Pancreas (tissue), 10 donors: ENCODE results near the gene HHIPL1. TPM values are rescaled to one million over a fixed set of nuclear protein-coding genes. Genes with fewer than 3 reads are reported as not detected.

Source experiments
- ATAC-seq, 4 donors: fragments of 200-7000 bp; cut with Tn5 transposase; one replicate each; pipeline versions ENCODE4 v1.8.0 to v1.9.1; 2020; ENCODE audit warnings: mild to moderate bottlenecking in 4 of 4, moderate library complexity in 4 of 4
- DNase-seq, 6 donors: peaks; one replicate each; pipeline ENCODE4 v3.0.0-alpha.2; 2020
- FAIRE-seq: peaks from 2 replicates; lab custom pipeline; 2012; peaks lifted over from hg19 to GRCh38; lab: Jason Lieb, UNC
- H3K27ac ChIP-seq, 4 donors: fragments of 200-600 bp; sonication (generic); 1 replicate in 3 of 4; 2 replicates in 1 of 4; pipeline versions ENCODE4 v1.5.0 to v1.8.0; 2020
- H3K27me3 ChIP-seq, 4 donors: fragments of 200-600 bp; one replicate each; pipeline ENCODE4 v1.8.0; 2021
- H3K36me3 ChIP-seq, 3 donors: fragments of 200-600 bp; sonication (generic) in 1 of 3; one replicate each; pipeline versions ENCODE4 v1.5.0 to v1.8.0; 2020 to 2021
- H3K4me1 ChIP-seq, 3 donors: fragments of 200-600 bp; one replicate each; pipeline ENCODE4 v1.8.0; 2021
- H3K4me3 ChIP-seq, 4 donors: fragments of 200-600 bp; sonication (generic) in 2 of 4; one replicate each; pipeline versions ENCODE4 v1.5.0 to v1.8.0; 2020 to 2021
- H3K9me3 ChIP-seq, 4 donors: fragments of 200-600 bp; one replicate each; pipeline ENCODE4 v1.8.0; 2021
- CTCF ChIP-seq, 4 donors: fragments of 200-600 bp; sonication (generic) in 3 of 4; IDR thresholded peaks; one replicate each; pipeline versions ENCODE4 v1.5.0 to v1.8.0; 2021; ENCODE audit warnings: antibody characterized with exemption in 4 of 4
- WGBS, 2 donors: extraction: QIAGEN DNeasy Blood & Tissue Kit; methylation state at CpG; one replicate each; pipeline ENCODE4 v1.1.7; 2013; 5-methylcytosine and 5-hydroxymethylcytosine counted together
- intact Hi-C, 3 donors: fragments of 100-400 bp; cut with DNase I; formaldehyde crosslinking; loops; one replicate each; pipeline versions ENCODE4 v1.11.1 to v1.14.2; 2022
- polyA plus RNA-seq, 2 donors: library from polyadenylated mRNA; stranded (reverse); fragments of 200-250 nt; gene quantifications; one replicate each; pipeline ENCODE4 v1.2.3, GENCODE V29; 2013
- total RNA-seq, 6 donors: library from RNA; stranded (reverse); fragmentation: NEBNext Ultra II Directional in 4 of 6; extraction: Animal tissue kit (Norgen Biotek cat#: 25700) in 4 of 6; gene quantifications; one replicate each; pipeline versions ENCODE4 v1.2.1 to v1.2.4, GENCODE V29; 2021 to 2023
- donor health status: healthy with polysubstance abuse.
- donor health status: DM: no; HTN: no; CAD: no; lungs with moderate emphysema.
- donor health status: DM: no; HTN: no; CAD: no.
- donor health status: control.
- donor health status: control.
- donor health status: Bipolar disorder and iron deficiency.
- donor health status: DM: yes; HTN: yes; CAD: no.
- donor health status: DM: no; HTN: no; CAD: no.
- donor health status: DM: no; HTN: no; CAD: no.
- donor health status: DM: yes; HTN: yes; CAD: no.

The HHIPL1 gene
- total and polyA plus RNA-seq, 8 donors: 0.09 to 1.2 (median 0.23) TPM

GRCh38 chr14:99668307-99669295 lies 23.7 kb downstream of the HHIPL1 start:
- H3K36me3 ChIP-seq: no peaks in the 10 kb centered on the region
- H3K27me3 ChIP-seq: no peaks in the 10 kb centered on the region
- FAIRE-seq: no peak
- TF ChIP-seq CTCF (IDR thresholded peaks at IDR 0.05): no peak
- H3K27ac ChIP-seq: no peak overlapping the region
- H3K4me3 ChIP-seq: no peak overlapping the region
- no peaks in the 10 kb centered on the region for H3K9me3 ChIP-seq
- H3K4me1 ChIP-seq: no peaks in the 10 kb centered on the region
- intact Hi-C loops: no loop called here
- WGBS, 2 donors: 78 to 83% methylated on average over 26 to 27 of the region's 27 CpGs
- ATAC-seq: no peak
- DNase-seq: no peak

- H3K27ac ChIP-seq: no peak overlapping the region
- 74 to 86% methylated on average over 14 of the region's 14 CpGs for WGBS, 2 donors
- no peak for TF ChIP-seq CTCF (IDR thresholded peaks at IDR 0.05)
- H3K4me1 ChIP-seq: no peaks in the 10 kb centered on the region
- H3K4me3 ChIP-seq: no peak overlapping the region
- H3K36me3 ChIP-seq: no peaks in the 10 kb centered on the region
- DNase-seq: no peak
- H3K27me3 ChIP-seq: no peaks in the 10 kb centered on the region
- no peaks in the 10 kb centered on the region for H3K9me3 ChIP-seq
- intact Hi-C loops: no loop called here
- no peak for FAIRE-seq
- ATAC-seq: no peak
Measured at GRCh38 chr14:99670361-99671234, 25.7 kb downstream of the HHIPL1 start.

- TF ChIP-seq CTCF (IDR thresholded peaks at IDR 0.05): no peak
- intact Hi-C loops: no loop called here
- DNase-seq: peak in 1 of 6 donors; percentile 18
- no peak for FAIRE-seq
- Histone ChIP-seq H3K27ac (no peak overlapping the region), H3K36me3 (no peaks in the 10 kb centered on the region), H3K4me3 (no peak overlapping the region), H3K9me3 (no peaks in the 10 kb centered on the region), H3K27me3 (no peaks in the 10 kb centered on the region), H3K4me1 (no peaks in the 10 kb centered on the region)
- 67 to 72% methylated on average over 20 of the region's 20 CpGs for WGBS, 2 donors
- no peak for ATAC-seq
Measured at GRCh38 chr14:99671235-99672224, 26.6 kb downstream of the HHIPL1 start.

- H3K4me3 ChIP-seq: no peak overlapping the region
- no peaks in the 10 kb centered on the region for H3K9me3 ChIP-seq
- DNase-seq: peak in 1 of 6 donors; percentile 17
- no peak overlapping the region for H3K27ac ChIP-seq
- H3K4me1 ChIP-seq: no peaks in the 10 kb centered on the region
- WGBS, 2 donors: 84 to 89% methylated on average over 11 of the region's 11 CpGs
- no peak for TF ChIP-seq CTCF (IDR thresholded peaks at IDR 0.05)
- no peak for FAIRE-seq
- no peak for ATAC-seq
- no peaks in the 10 kb centered on the region for H3K36me3 ChIP-seq
- H3K27me3 ChIP-seq: no peaks in the 10 kb centered on the region
- intact Hi-C loops: no loop called here
Measured at GRCh38 chr14:99672506-99673304, 27.8 kb downstream of the HHIPL1 start.
